HepG2 (cell line): Measurements from ENCODE around the gene HS3ST5. TPM values are rescaled to one million over a fixed set of nuclear protein-coding genes. Genes with fewer than 3 reads are reported as not detected.

ENCODE experiments used
- ATAC-seq: fragments of 200-7000 bp; cut with Tn5 transposase; 3 replicates; pipeline ENCODE4 v1.9.1; 2020; ENCODE audit warnings: mild to moderate bottlenecking, moderate library complexity
- BruUV-seq: library from RNA; stranded (reverse); fragments of 400-500 nt; replicated peaks from 2 replicates; lab custom pipeline; 2021; lab: Mats Ljungman, UMichigan
- CTCF ChIA-PET: fragments of 300-600 bp; formaldehyde crosslinking; extraction: SDS; loops from one replicate; lab custom pipeline; 2021; ENCODE audit warnings: low total read pairs, inconsistent platforms, low intra/inter-chr PET ratio; lab: Yijun Ruan, JAX
- POLR2A ChIA-PET: fragments of 350-600 bp; sonication (Branson Sonifier 250); formaldehyde crosslinking; loops from one replicate; lab custom pipeline; 2020; ENCODE audit warnings: antibody characterized with exemption, inconsistent platforms; lab: Yijun Ruan, JAX
- DNase-seq: peaks from one replicate; pipeline ENCODE4 v3.0.0-alpha.2; 2015; ENCODE audit warnings: low spot score
- FAIRE-seq: peaks from 3 replicates; lab custom pipeline; 2011; peaks lifted over from hg19 to GRCh38; lab: Jason Lieb, UNC
- H2AFZ ChIP-seq: one replicate; pipeline ENCODE4 v1.6.1; 2011; ENCODE audit warnings: low read length, inconsistent platforms
- H3K27ac ChIP-seq: fragments of 300-600 bp; 3 replicates; pipeline ENCODE4 v1.8.0; 2011; ENCODE audit warnings: mixed run types, mild to moderate bottlenecking, mixed read lengths, low read length, inconsistent platforms; ENCODE audit not compliant: insufficient read depth; ENCODE audit errors: extremely low read length
- H3K27me3 ChIP-seq, 2 experiments: fragments of 200-600 bp in 1 of 2; 2 replicates in 1 of 2; 3 replicates in 1 of 2; pipeline versions ENCODE4 v1.6.0 to v1.8.0; 2011; ENCODE audit warnings: low read length in 2 of 2, mild to moderate bottlenecking in 2 of 2, moderate library complexity in 2 of 2, inconsistent platforms in 1 of 2; ENCODE audit not compliant: insufficient read depth in 2 of 2, control insufficient read depth in 1 of 2
- H3K36me3 ChIP-seq, 2 experiments: fragments of 200-600 bp in 1 of 2; replicated peaks in 1 of 2; 2 replicates in 1 of 2; 3 replicates in 1 of 2; pipeline versions ENCODE4 v1.5.1 to v1.8.0; 2011; ENCODE audit warnings: low read length in 2 of 2, inconsistent platforms in 1 of 2; ENCODE audit not compliant: insufficient read depth in 2 of 2, control insufficient read depth in 1 of 2
- H3K4me1 ChIP-seq: 2 replicates; pipeline ENCODE4 v1.5.1; 2012; ENCODE audit warnings: low read length, inconsistent platforms; ENCODE audit not compliant: insufficient read depth
- H3K4me2 ChIP-seq: 2 replicates; pipeline ENCODE4 v1.6.0; 2011; ENCODE audit warnings: low read depth, low read length, inconsistent platforms
- H3K4me3 ChIP-seq, 3 experiments: fragments of 200-600 bp in 1 of 3; sonication (generic), shearing (Covaris generic) in 1 of 3; replicated peaks in 1 of 3; 2 replicates each; pipeline ENCODE4 v1.5.1; 2011 to 2016; ENCODE audit warnings: low read length in 3 of 3, inconsistent platforms in 2 of 3, low read depth in 2 of 3, mild to moderate bottlenecking in 2 of 3, control low read depth in 1 of 3, mixed read lengths in 1 of 3; ENCODE audit not compliant: insufficient read depth in 1 of 3
- H3K79me2 ChIP-seq: one replicate; pipeline ENCODE4 v1.6.1; 2011; ENCODE audit warnings: low read length, inconsistent platforms; ENCODE audit not compliant: insufficient read depth
- H3K9ac ChIP-seq: 2 replicates; pipeline ENCODE4 v1.6.0; 2011; ENCODE audit warnings: mild to moderate bottlenecking, low read depth, low read length, inconsistent platforms; ENCODE audit not compliant: insufficient read depth
- H3K9me3 ChIP-seq: 2 replicates; pipeline ENCODE4 v1.5.1; 2012; ENCODE audit warnings: mild to moderate bottlenecking, low read length
- H4K20me1 ChIP-seq: 2 replicates; pipeline ENCODE4 v1.6.0; 2011; ENCODE audit warnings: inconsistent platforms, mild to moderate bottlenecking, low read length, moderate library complexity; ENCODE audit not compliant: insufficient read depth
- ARNT2 ChIP-seq: sonication (generic); formaldehyde crosslinking; IDR thresholded peaks from 2 replicates; pipeline ENCODE4 v1.8.0; 2022; ENCODE audit warnings: mild to moderate bottlenecking, low read depth, missing genetic modification reagents, moderate library complexity
- CREBL2 ChIP-seq: sonication (generic); formaldehyde crosslinking; IDR thresholded peaks from 2 replicates; pipeline ENCODE4 v1.8.1; 2023; ENCODE audit warnings: missing genetic modification reagents, mild to moderate bottlenecking, borderline replicate concordance
- GFI1 ChIP-seq: sonication (generic); formaldehyde crosslinking; IDR thresholded peaks from 2 replicates; pipeline ENCODE4 v1.5.0; 2020; ENCODE audit warnings: missing genetic modification reagents, mild to moderate bottlenecking, borderline replicate concordance
- GPBP1L1 ChIP-seq: sonication (generic); formaldehyde crosslinking; IDR thresholded peaks from 2 replicates; pipeline ENCODE4 v1.5.0; 2020; ENCODE audit warnings: mild to moderate bottlenecking, missing genetic modification reagents
- HOXD1 ChIP-seq: sonication (generic); formaldehyde crosslinking; IDR thresholded peaks from 2 replicates; pipeline ENCODE4 v1.5.0; 2020; ENCODE audit warnings: missing genetic modification reagents
- KAT2B ChIP-seq: fragments of 150-350 bp; IDR thresholded peaks from 2 replicates; pipeline ENCODE4 v1.6.1; 2014; ENCODE audit warnings: low read depth, low read length, borderline replicate concordance
- KDM5B ChIP-seq: sonication (generic); formaldehyde crosslinking; IDR thresholded peaks from 2 replicates; pipeline ENCODE4 v1.4.0; 2020; ENCODE audit warnings: missing genetic modification reagents, mild to moderate bottlenecking, borderline replicate concordance
- KLF13 ChIP-seq: sonication (generic); formaldehyde crosslinking; IDR thresholded peaks from 2 replicates; pipeline ENCODE4 v1.4.0; 2020; ENCODE audit warnings: mild to moderate bottlenecking, missing genetic modification reagents
- SALL2 ChIP-seq: sonication (generic); formaldehyde crosslinking; IDR thresholded peaks from 2 replicates; pipeline ENCODE4 v1.8.1; 2023; ENCODE audit warnings: mild to moderate bottlenecking, missing genetic modification reagents, inconsistent platforms
- SOX13 ChIP-seq, 3 experiments: fragments of 450-650 bp in 1 of 3; sonication (generic) in 1 of 3; formaldehyde crosslinking in 1 of 3; IDR thresholded peaks in 2 of 3; conservative IDR thresholded peaks in 1 of 3; 2 replicates each; pipeline versions ENCODE4 v1.5.0 to v1.6.1; 2016 to 2020; ENCODE audit warnings: antibody characterized with exemption in 1 of 3, mild to moderate bottlenecking in 1 of 3, missing compliant biosample characterization in 1 of 3, missing genetic modification reagents in 1 of 3, moderate library complexity in 1 of 3
- THRA ChIP-seq: sonication (generic); formaldehyde crosslinking; IDR thresholded peaks from 2 replicates; pipeline ENCODE4 v1.4.0; 2020; ENCODE audit warnings: missing genetic modification reagents, borderline replicate concordance
- ZBTB46 ChIP-seq: sonication (generic); formaldehyde crosslinking; IDR thresholded peaks from 2 replicates; pipeline ENCODE4 v1.4.0; 2020; ENCODE audit warnings: mild to moderate bottlenecking, missing genetic modification reagents, borderline replicate concordance
- ZFP36 ChIP-seq: fragments of 150-350 bp; IDR thresholded peaks from 2 replicates; pipeline ENCODE4 v1.6.1; 2018; ENCODE audit warnings: borderline replicate concordance, low read length, low read depth; ENCODE audit not compliant: partially characterized antibody
- ZIK1 ChIP-seq: sonication (generic); formaldehyde crosslinking; IDR thresholded peaks from 2 replicates; pipeline ENCODE4 v1.5.0; 2020; ENCODE audit warnings: mild to moderate bottlenecking, low read depth, missing genetic modification reagents, borderline replicate concordance
- ZNF546 ChIP-seq: sonication (generic); formaldehyde crosslinking; conservative IDR thresholded peaks from 2 replicates; pipeline ENCODE4 v1.8.1; 2023; ENCODE audit warnings: mild to moderate bottlenecking, missing genetic modification reagents
- ZNF598 ChIP-seq: sonication (generic); formaldehyde crosslinking; IDR thresholded peaks from 2 replicates; pipeline ENCODE4 v1.5.1; 2020; ENCODE audit warnings: mild to moderate bottlenecking, missing genetic modification reagents, borderline replicate concordance
- ZNF883 ChIP-seq: sonication (generic); formaldehyde crosslinking; IDR thresholded peaks from 2 replicates; pipeline ENCODE4 v1.5.1; 2020; ENCODE audit warnings: mild to moderate bottlenecking, missing genetic modification reagents; ENCODE audit errors: not compliant biosample characterization
- WGBS: methylation state at CpG from one replicate; pipeline ENCODE4 v1.1.6; 2017; ENCODE audit warnings: low lambda C conversion rate; 5-methylcytosine and 5-hydroxymethylcytosine counted together
- in situ Hi-C: cut with HindIII; loops from 2 replicates; pipeline ENCODE4 v1.10.0; 2017; ENCODE audit warnings: low pct_unique_long_range_greater_than_20kb; ENCODE audit not compliant: extremely low pct_ligation_motif_present
- intact Hi-C: fragments of 100-400 bp; cut with micrococcal nuclease; formaldehyde crosslinking; loops from one replicate; pipeline ENCODE4 v1.10.0; 2022; ENCODE audit not compliant: unreplicated experiment
- polyA plus RNA-seq, 8 experiments: library from polyadenylated mRNA; depleted of rRNA in 3 of 8; stranded (reverse) in 7 of 8; unstranded in 1 of 8; fragments of >200 nt; fragmentation: Illumina TruSeq in 4 of 8; extraction: Trizol in 4 of 8; gene quantifications; 2 replicates each; pipeline versions ENCODE4 v1.2.1 to v1.2.3, GENCODE V29; 2011 to 2016; ENCODE audit warnings: low read depth in 4 of 8, missing spikeins in 1 of 8, mixed read lengths in 1 of 8; ENCODE audit not compliant: insufficient read depth in 1 of 8
- total RNA-seq, 5 experiments: library from RNA; depleted of rRNA; stranded (reverse); fragments of >200 nt; fragmentation: Illumina TruSeq; extraction: Trizol; gene quantifications; 2 replicates each; pipeline ENCODE4 v1.2.3, GENCODE V29; 2016; ENCODE audit warnings: low read depth in 1 of 5

The HS3ST5 gene
- total and polyA plus RNA-seq, 2 of the 13 experiments (the other 11 are each of a cell fraction or from before 2014, with no cell fraction given): 1.1 to 1.6 TPM

GRCh38 chr6:114157848-114158247 lies 185.0 kb downstream of the HS3ST5 start:
- POLR2A ChIA-PET: interaction anchor here (1.9 kb wide), 1 partner anchor 10 kb away, joined by 13 read pairs; no protein-coding TSS in a partner anchor
- no TSS peak for BruUV-seq
- Histone ChIP-seq H3K4me1 (peaks cover 47% of the 10 kb centered on the region), H3K27ac (no peak overlapping the region), H3K9me3 (no peaks in the 10 kb centered on the region), H4K20me1 (no peaks in the 10 kb centered on the region), H3K36me3 (no peaks in the 10 kb centered on the region), H3K9ac (no peak overlapping the region), H3K4me2 (no peak overlapping the region), H3K27me3 (no peaks in the 10 kb centered on the region), H2AFZ (no peak overlapping the region), H3K4me3 (no peak overlapping the region), H3K79me2 (no peaks in the 10 kb centered on the region)
- DNase-seq: no peak
- intact Hi-C loops: loop anchor here (1.0 to 5.0 kb wide), 2 partner anchors 9 to 51 kb away; no protein-coding TSS in a partner anchor
- FAIRE-seq: no peak
- CTCF ChIA-PET: no interaction called here
- 91% methylated on average over 2 of the region's 2 CpGs for WGBS
- in situ Hi-C loops: no loop called here
- ATAC-seq: no peak
- TF ChIP-seq ZFP36 (no peak), SALL2 (CRISPR knock-in tag) (no peak), CREBL2 (CRISPR knock-in tag) (no peak), KLF13 (no peak), GPBP1L1 (no peak), ZBTB46 (CRISPR knock-in tag) (no peak), HOXD1 (CRISPR knock-in tag) (no peak), ZIK1 (CRISPR knock-in tag) (no peak), THRA (CRISPR knock-in tag) (no peak), KAT2B (no peak), KDM5B (no peak), ZNF883 (CRISPR knock-in tag) (no peak), ZNF598 (CRISPR knock-in tag) (no peak), SOX13 (IDR thresholded peaks at IDR 0.05) (no peak), SOX13 (CRISPR knock-in tag; conservative IDR thresholded peaks at IDR 0.05 in 1 of 2, IDR thresholded peaks at IDR 0.05 in 1 of 2) (no peak), ARNT2 (no peak), GFI1 (CRISPR knock-in tag) (no peak), ZNF546 (CRISPR knock-in tag) (no peak)
